T-helper 1 cell treated with Interleukin-12 subunit alpha and Interleukin-12 subunit beta and Interleukin-4 antibody, amounts not matched to agents 30 μg/mL and 1 μg/mL, for 36 hours (primary cell): ENCODE data around the gene TTC9C.
"Not testable (repeated sequence)": the region's sequence is repeated elsewhere in the genome, so short reads cannot be mapped to it uniquely, and the experiment has no call there.

Experiments used
- H3K27ac Mint-ChIP-seq: one replicate; pipeline ENCODE4 v1.8.0; 2021; ENCODE audit warnings: mild to moderate bottlenecking, mixed read lengths
- H3K27me3 Mint-ChIP-seq: one replicate; pipeline ENCODE4 v1.8.0; 2021; ENCODE audit warnings: low read depth, mixed read lengths
- H3K36me3 Mint-ChIP-seq: one replicate; pipeline ENCODE4 v1.8.0; 2021; ENCODE audit warnings: low read depth, mixed read lengths
- H3K4me1 Mint-ChIP-seq: one replicate; pipeline ENCODE4 v1.8.0; 2021; ENCODE audit warnings: low read depth, mixed read lengths
- H3K4me3 Mint-ChIP-seq: one replicate; pipeline ENCODE4 v1.8.0; 2021; ENCODE audit warnings: mild to moderate bottlenecking, moderate library complexity, mixed read lengths
- H3K9me3 Mint-ChIP-seq: one replicate; pipeline ENCODE4 v1.8.0; 2021; ENCODE audit warnings: mixed read lengths

The TTC9C gene, protein sequence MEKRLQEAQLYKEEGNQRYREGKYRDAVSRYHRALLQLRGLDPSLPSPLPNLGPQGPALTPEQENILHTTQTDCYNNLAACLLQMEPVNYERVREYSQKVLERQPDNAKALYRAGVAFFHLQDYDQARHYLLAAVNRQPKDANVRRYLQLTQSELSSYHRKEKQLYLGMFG

DNA sequence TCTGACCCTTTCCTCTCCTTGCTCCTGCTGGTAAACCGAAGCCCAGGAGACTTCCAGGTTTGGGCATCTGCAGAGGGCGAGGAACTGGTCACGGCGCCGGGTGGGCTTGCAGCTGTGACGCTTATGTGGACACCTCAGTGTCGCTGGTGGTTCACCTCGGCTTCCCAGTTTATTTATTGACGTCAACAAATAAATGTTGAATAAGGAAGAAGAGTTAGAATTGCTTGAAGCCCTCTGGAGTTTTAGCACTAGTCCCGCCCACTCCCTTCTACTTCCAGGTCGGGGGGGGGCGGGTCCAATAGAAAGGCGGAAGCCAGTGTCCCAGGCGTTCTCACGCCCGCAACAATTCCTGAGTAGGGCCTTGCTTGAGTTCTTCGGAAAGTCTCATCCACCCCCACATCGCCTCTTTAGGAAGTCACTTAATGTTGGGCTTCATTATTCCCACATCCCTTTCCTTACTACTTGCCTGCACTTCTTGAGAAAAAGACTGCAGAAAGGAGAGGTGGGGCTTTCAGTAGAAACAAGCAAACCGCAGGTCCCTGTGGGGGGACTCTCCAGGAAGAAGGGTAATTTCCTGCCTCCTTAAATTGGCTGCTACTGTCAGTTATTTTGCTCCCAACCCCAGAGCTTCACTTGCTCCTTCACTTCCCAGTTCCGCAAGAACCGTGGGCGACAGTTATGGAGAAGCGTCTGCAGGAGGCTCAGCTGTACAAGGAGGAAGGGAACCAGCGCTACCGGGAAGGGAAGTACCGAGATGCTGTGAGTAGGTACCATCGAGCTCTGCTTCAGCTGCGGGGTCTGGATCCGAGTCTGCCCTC, at the start of gene TTC9C:
Gene TTC9C (plus strand): TSS at position 316 of the 818 bp plus-strand sequence. CDS start 363 bp downstream, at position 679.
- H3K4me3 Mint-ChIP-seq, result peak within 1 kb of the TSS; percentile 97
- peaks cover 40% of the 10 kb centered on the region for H3K4me1 Mint-ChIP-seq
- H3K36me3 Mint-ChIP-seq, result peaks cover 47% of the 10 kb centered on the region
- H3K27ac Mint-ChIP-seq, result peak within 1 kb of the TSS; percentile 99
- H3K27me3 Mint-ChIP-seq, result no peaks in the 10 kb centered on the region
- no peaks in the 10 kb centered on the region for H3K9me3 Mint-ChIP-seq

DNA sequence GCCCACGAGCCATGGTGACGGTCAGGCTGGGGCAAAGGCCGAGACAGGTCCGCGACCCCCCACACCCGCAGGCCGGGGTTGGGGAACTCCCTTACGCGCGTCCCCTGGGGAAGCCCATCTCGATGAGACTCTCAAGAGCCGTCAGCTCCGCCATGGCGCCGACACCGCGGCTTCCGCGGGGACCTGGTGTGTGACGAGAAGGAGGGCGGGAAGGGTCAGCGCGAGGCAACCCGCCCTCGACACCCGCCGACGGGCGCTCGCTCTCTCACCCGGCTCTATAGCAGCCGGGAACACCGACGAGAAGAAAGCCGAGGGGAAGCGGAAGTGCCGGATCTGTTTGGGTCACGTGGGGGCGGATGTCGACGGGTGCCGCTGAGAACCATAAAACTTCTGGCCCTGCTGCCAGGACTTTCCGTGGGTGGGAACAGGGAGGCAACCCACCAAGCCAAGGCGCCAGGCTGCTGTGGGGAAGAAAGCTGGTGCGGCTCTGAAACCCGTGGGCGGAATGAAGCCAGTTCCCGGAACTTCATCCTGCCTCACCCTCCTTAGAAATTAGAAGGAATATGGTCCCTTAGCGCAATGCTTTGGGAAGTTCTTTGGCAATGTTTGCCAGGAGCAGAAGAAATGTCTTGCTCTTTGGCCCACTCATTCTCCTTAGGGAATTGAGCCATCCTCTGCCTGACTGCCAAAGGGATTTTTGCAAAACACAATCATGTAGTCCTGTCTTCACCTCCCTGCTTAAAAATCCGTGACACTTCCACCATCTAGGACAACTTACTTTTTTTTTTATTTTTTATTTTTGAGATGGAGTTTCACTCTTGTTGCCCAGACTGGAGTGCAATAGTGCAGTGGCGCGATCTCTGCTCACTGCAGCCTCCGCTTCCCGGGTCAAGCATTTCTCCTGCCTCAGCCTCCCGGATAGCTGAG, 49.3 kb upstream of the TTC9C start, which contains the start of gene UBXN1:
Gene UBXN1 (minus strand): TSS at position 304 of the 927 bp plus-strand sequence. CDS start 150 bp downstream, at position 154.
- Mint-ChIP-seq H3K4me3 (peak within 1 kb of the TSS; percentile 85), H3K9me3 (no peaks in the 10 kb centered on the region), H3K36me3 (peaks cover 22% of the 10 kb centered on the region), H3K4me1 (peaks cover 31% of the 10 kb centered on the region), H3K27ac (peak within 1 kb of the TSS; percentile 88), H3K27me3 (no peaks in the 10 kb centered on the region)

DNA sequence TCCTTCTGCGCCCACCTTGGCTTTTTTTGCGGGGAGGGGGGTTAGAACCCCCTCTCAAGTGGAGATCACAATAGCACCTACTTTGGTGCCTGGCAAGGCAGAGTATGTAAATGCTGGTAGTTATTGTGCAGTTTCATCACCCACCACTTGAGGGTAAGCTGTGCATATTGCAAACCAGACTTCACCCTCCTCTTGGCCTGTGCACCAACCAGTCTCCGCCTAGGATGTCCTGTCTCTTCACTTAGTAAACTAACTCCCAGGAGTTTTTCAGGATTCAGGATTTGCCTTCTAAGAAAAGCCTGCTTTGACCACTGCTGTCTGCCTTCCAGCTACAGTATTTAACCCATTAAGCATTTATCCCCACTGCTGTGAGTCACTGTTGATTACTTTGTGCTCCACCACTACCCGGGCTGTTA, 47.5 kb upstream of the TTC9C start:
- peaks cover 28% of the 10 kb centered on the region for H3K4me1 Mint-ChIP-seq
- H3K27ac Mint-ChIP-seq, result peak overlapping the region; percentile 57
- H3K36me3 Mint-ChIP-seq, result peaks cover 19% of the 10 kb centered on the region
- peak overlapping the region; percentile 38 for H3K4me3 Mint-ChIP-seq
- H3K27me3 Mint-ChIP-seq, result no peaks in the 10 kb centered on the region
- H3K9me3 Mint-ChIP-seq, result no peaks in the 10 kb centered on the region

DNA sequence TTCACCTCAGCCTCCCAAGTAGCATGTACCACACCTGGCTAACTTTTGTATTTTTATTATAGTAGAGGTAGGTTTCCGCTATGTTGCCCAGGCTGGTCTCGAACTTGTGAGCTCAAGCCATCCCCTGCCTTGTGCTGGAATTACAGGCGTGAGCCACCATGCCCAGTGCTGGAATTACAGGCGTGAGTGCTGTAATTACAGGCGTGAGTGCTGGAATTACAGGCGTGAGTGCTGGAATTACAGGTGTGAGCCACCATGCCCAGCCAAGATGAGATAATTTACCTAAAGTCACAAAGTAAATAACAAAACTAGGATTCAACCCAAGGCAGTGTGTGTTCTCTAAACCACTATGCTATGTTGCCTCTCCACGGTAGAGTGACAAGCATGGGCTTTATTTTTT, 45.8 kb upstream of the TTC9C start:
- Mint-ChIP-seq H3K9me3 (no peaks in the 10 kb centered on the region), H3K27ac (no peak overlapping the region), H3K4me1 (peaks cover 16% of the 10 kb centered on the region), H3K27me3 (no peaks in the 10 kb centered on the region), H3K4me3 (no peak overlapping the region), H3K36me3 (peaks cover 8% of the 10 kb centered on the region)

DNA sequence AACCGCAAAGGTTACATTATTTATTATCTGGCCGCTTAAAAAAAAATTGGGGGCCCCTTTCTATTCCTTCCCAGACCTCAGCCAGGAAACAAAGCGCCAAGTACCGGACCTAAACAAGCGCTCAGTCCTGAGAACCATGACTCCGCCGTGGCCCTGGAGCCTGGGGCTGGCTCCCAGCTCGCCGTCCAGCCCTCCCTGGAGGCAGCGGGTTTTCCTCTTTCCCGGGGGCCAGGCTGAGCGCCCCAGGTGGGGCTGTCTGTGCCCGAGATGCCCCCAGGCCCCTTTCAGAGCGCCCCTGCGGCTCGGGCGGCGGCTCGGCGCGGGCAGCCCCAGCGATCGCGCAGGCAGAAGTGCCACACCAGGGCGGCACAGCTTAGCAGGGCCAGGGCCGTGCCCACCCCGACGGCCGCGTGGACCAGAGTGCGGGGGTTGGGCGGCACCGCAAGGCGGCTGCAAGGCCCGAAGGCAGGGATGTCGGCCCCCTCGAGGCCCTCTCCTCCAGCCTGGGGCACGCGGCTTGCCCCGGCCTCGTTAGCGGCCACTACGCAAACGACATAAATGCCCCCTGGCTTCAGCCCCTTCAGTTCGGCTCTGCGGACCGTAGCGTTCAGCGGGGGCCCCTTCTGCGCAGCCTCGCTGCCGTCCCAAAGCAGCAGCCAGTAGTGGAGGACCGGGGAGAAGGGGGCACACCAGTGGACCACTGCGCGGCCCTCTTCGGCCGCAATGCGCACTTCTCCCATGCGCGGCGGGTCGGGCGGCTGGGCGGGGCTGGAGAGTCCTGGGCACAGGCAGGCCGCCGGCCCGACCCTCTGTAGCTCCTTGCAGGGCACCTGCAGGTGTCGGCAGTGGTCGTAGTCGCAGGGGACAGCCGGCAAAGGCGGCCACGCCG, 40.5 kb upstream of the TTC9C start:
- H3K4me1 Mint-ChIP-seq, result no peaks in the 10 kb centered on the region

DNA sequence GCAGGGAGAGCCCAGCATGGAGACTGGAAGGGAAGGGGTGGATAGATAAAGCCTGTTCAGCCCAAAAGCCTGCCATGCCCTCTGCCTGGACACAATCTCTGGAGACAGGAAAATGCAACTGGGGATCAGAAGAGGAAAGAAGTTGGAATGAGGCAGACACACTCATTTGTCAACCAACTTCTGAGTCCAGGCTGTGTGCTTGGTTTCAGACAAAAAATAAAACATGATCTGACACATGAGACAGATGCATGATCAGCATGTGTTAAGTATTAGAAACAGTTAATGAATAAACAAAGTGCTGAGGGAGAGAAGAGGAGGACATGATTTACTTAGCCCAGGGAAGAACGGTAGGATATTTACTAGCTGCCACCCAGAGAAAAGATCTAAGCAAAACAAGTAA, 39.8 kb upstream of the TTC9C start:
- Mint-ChIP-seq H3K27me3 (peaks cover 9% of the 10 kb centered on the region), H3K4me1 (no peaks in the 10 kb centered on the region), H3K4me3 (no peak overlapping the region)

More for the DNA sequence above, 40.5 kb upstream of the TTC9C start:
- no peak overlapping the region for H3K27ac Mint-ChIP-seq
- H3K4me3 Mint-ChIP-seq, result no peak overlapping the region
- peaks cover 17% of the 10 kb centered on the region for H3K36me3 Mint-ChIP-seq
- H3K9me3 Mint-ChIP-seq, result no peaks in the 10 kb centered on the region
- peaks cover 9% of the 10 kb centered on the region for H3K27me3 Mint-ChIP-seq

DNA sequence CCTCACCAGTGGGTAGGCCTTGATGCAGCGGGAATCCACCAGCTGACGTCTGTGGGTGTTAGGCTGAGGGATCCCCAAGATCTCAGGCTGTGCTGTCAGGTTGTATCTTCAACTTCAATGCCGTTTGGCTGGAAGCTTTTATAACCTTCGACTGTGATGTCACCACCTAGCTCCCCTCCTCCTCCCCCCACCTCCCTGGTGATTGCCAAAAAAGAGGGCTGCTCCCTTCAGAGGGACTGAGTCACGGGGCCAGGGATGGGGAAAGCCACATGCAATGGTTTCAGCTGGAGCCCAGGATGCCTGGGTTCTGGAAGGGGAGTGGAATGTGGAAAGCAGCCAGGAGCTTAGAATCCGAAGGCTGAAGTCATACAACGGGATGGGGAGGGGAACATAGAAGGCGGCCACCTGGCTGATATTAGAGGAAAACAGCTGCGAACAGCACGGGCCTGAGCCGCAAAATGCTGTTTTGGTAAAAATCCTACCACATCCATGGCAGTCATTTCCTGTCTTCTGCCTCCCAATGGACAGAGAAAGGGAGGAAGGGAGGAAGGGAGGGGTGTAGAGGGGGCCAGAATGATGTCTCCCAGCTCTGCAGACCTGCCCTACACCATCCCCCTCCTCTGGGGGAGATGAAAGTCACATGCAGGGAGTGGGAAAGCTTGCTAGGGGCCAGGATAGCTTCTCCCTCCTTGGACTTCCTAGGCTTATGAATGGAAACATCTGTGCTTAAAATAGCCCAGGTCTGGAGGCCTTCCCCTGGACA, 38.7 kb upstream of the TTC9C start, which contains the start of gene LRRN4CL:
Gene LRRN4CL (minus strand): TSS at position 110 of the 763 bp plus-strand sequence. CDS start 1,022 bp downstream, outside the sequence.
- Mint-ChIP-seq H3K4me3 (no peak within 1 kb of the TSS), H3K27ac (no peak within 1 kb of the TSS), H3K27me3 (peaks cover 9% of the 10 kb centered on the region), H3K4me1 (peaks cover 3% of the 10 kb centered on the region), H3K9me3 (no peaks in the 10 kb centered on the region), H3K36me3 (peaks cover 23% of the 10 kb centered on the region)

More for the DNA sequence above, 39.8 kb upstream of the TTC9C start:
- no peak overlapping the region for H3K27ac Mint-ChIP-seq
- no peaks in the 10 kb centered on the region for H3K9me3 Mint-ChIP-seq
- H3K36me3 Mint-ChIP-seq, result peaks cover 20% of the 10 kb centered on the region

DNA sequence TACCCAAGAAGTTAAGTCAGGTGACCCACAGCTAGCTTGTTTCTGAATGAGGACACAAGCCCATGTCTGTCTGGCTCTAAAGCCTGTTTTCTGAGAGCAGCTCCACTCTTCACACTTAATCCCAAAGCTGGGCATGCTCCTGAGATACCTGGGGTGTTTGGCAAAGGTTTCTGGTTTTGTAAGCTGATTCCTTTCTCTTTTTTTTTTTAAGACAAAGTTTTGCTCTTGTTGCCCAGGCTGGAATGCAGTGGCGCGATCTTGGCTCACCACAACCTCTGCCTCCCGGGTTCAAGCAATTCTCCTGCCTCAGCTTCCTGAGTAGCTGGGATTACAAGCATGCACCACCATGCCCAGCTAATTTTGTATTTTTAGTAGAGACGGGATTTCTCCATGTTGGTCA, 34.7 kb upstream of the TTC9C start:
- not testable (repeated sequence) for H3K4me1 Mint-ChIP-seq, H3K4me3 Mint-ChIP-seq, H3K27me3 Mint-ChIP-seq, H3K27ac Mint-ChIP-seq, H3K9me3 Mint-ChIP-seq
- H3K36me3 Mint-ChIP-seq, result peaks cover 26% of the 10 kb centered on the region

DNA sequence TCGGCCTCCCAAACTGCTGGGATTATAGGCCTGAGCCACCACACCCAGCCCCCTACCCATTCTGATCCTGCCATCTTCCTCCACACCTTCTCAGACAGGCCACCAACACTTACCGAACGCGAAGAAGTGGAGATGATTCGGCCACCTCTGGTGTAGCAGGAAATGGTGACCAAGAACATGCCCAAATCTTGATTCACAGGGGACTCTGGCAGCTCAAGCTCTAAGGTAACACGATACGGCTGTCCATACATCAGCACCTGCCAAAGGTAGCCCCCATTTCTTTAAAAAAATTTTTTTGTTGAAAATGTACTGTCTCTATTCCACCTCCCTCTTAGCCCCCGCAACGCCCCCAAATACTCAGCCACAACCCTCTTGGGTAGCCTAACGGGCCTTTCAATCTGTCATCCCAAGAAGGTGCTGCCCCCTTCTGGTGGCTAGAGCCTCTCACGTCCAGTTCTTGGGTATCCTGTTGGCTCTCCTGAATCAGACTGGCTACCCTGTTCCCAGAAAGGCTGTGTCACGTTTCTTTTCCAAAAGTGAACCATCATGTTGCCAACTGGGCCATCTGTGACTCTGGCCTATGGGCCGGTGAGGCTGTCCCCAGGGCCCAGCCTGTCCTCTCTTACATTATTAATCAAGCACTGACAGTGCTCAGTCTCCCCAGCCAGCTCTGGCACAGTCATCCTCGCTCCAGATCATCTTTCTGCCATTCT, 33.7 kb upstream of the TTC9C start:
- Mint-ChIP-seq H3K36me3 (peaks cover 23% of the 10 kb centered on the region), H3K27me3 (no peaks in the 10 kb centered on the region), H3K4me1 (peaks cover 8% of the 10 kb centered on the region), H3K27ac (peak overlapping the region; percentile 18), H3K9me3 (no peaks in the 10 kb centered on the region), H3K4me3 (no peak overlapping the region)

DNA sequence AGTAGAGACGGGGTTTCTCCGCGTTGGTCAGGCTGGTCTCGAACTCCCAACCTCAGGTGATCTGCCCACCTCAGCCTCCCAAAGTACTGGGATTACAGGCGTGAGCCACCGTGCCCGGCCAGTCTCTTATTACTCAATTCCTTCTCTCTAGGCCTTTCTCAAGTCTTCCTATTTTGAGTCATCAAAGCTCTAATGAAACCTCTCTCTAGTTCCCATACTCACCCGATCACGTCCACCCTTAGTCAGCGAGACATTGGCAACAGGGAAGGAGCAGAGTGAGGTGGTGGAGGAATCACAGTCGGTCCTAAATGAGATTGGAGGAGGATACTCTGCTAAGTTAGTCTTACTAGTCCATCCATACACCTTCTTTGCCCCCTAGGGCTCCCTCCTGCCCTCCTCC, 26.0 kb upstream of the TTC9C start:
- Mint-ChIP-seq H3K36me3 (peaks cover 11% of the 10 kb centered on the region), H3K4me3 (no peak overlapping the region), H3K27ac (peak overlapping the region; percentile 64), H3K27me3 (no peaks in the 10 kb centered on the region), H3K9me3 (no peaks in the 10 kb centered on the region), H3K4me1 (peaks cover 20% of the 10 kb centered on the region)

DNA sequence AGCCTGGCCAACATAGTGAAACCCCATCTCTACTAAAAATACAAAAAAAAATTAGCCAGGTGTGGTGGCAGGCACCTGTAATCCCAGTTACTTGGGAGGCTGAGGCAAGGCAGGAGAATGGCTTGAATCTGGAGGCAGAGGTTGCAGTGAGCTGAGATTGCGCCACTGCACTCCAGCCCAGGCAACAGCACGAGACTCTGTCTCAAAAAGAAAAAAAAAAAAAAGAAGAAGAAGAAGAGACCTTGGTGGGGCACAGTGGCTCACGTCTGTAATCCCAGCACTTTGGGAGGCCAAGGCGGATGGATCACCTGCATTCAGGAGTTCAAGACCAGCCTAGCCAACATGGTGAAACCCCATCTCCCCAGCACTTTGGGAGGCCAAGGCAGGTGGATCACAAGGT, 24.4 kb upstream of the TTC9C start:
- not testable (repeated sequence) for H3K27ac Mint-ChIP-seq, H3K27me3 Mint-ChIP-seq, H3K4me3 Mint-ChIP-seq, H3K9me3 Mint-ChIP-seq
- Mint-ChIP-seq H3K4me1 (peaks cover 35% of the 10 kb centered on the region), H3K36me3 (peaks cover 11% of the 10 kb centered on the region)

DNA sequence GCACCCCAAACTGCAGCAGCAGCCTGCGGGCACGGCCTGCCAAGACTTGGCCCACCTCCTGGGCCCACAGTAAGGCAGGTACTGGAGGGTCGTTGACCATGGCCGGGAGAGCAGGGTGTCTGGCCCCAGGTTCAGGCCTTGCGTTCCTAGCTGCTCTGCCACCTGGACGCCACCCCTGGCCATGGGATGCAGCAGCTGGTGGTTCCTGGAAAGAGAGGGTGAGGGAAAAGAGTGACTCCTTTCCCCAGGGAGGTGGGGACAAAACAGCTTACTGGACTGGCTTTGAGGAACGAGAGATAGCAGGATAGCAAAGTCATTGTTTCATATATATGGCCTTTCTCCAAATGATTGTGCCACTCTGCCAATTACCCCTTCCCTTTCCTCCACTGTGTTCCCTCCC, 22.9 kb upstream of the TTC9C start:
- no peaks in the 10 kb centered on the region for H3K9me3 Mint-ChIP-seq
- peaks cover 19% of the 10 kb centered on the region for H3K36me3 Mint-ChIP-seq
- H3K4me3 Mint-ChIP-seq, result peak overlapping the region; percentile 87
- no peaks in the 10 kb centered on the region for H3K27me3 Mint-ChIP-seq
- peaks cover 45% of the 10 kb centered on the region for H3K4me1 Mint-ChIP-seq
- peak overlapping the region; percentile 75 for H3K27ac Mint-ChIP-seq
